Mucosa of descending colon (tissue), 3 donors: ENCODE measurements around the gene TMEM53. TPM values are rescaled to one million over a fixed set of nuclear protein-coding genes. Genes with fewer than 3 reads are reported as not detected.
"Not testable (repeated sequence)": the region's sequence is repeated elsewhere in the genome, so short reads cannot be mapped to it uniquely, and the experiment has no call there.

Source experiments
- ATAC-seq: fragments of 200-7000 bp; cut with Tn5 transposase; one replicate; pipeline ENCODE4 v1.9.1; 2020; ENCODE audit warnings: mild to moderate bottlenecking, moderate library complexity
- DNase-seq, 3 donors: peaks; one replicate each; pipeline ENCODE4 v3.0.0-alpha.2; 2020
- H3K36me3 ChIP-seq: fragments of 200-600 bp; one replicate; pipeline ENCODE4 v1.8.0; 2021; ENCODE audit warnings: low read depth, mild to moderate bottlenecking
- H3K4me1 ChIP-seq: fragments of 200-600 bp; one replicate; pipeline ENCODE4 v1.8.0; 2021; ENCODE audit warnings: low read depth, mild to moderate bottlenecking
- H3K4me3 ChIP-seq: fragments of 200-600 bp; one replicate; pipeline ENCODE4 v1.8.0; 2021; ENCODE audit warnings: mild to moderate bottlenecking
- H3K9me3 ChIP-seq: fragments of 200-600 bp; one replicate; pipeline ENCODE4 v1.8.0; 2021; ENCODE audit warnings: mild to moderate bottlenecking
- intact Hi-C, 2 donors: fragments of 100-400 bp; cut with DNase I in 1 of 2; cut with micrococcal nuclease in 1 of 2; formaldehyde crosslinking; loops; one replicate each; pipeline versions ENCODE4 v1.11.0 to v1.11.1; 2022; cut with DNase I, micrococcal nuclease
- total RNA-seq, 3 donors: library from RNA; stranded (reverse); fragmentation: NEBNext Ultra II Directional in 2 of 3; extraction: Animal tissue kit (Norgen Biotek cat#: 25700) in 2 of 3; gene quantifications; one replicate each; pipeline versions ENCODE4 v1.2.1 to v1.2.4, GENCODE V29; 2021 to 2023
- TF ChIP-seq, protein P1 (sequence below): fragments of 200-600 bp; IDR thresholded peaks from one replicate; pipeline ENCODE4 v1.8.0; 2022; ENCODE audit warnings: antibody characterized with exemption, mild to moderate bottlenecking
- donor health status: DM: no; HTN: no; CAD: no; lungs with moderate emphysema.
- donor health status: DM: no; HTN: no; CAD: no.
- donor health status: DM: no; HTN: yes; CAD: no.

TMEM53 gene
- total RNA-seq, 3 donors from 2014 or later, result 19.3 to 46.0 (median 36.6) TPM

- Histone ChIP-seq H3K4me3 (no peak overlapping the region), H3K9me3 (no peaks in the 10 kb centered on the region), H3K4me1 (no peaks in the 10 kb centered on the region), H3K36me3 (no peaks in the 10 kb centered on the region)
- intact Hi-C loops, result no loop called here
- ATAC-seq, result no peak
- TF ChIP-seq, protein P1, sequence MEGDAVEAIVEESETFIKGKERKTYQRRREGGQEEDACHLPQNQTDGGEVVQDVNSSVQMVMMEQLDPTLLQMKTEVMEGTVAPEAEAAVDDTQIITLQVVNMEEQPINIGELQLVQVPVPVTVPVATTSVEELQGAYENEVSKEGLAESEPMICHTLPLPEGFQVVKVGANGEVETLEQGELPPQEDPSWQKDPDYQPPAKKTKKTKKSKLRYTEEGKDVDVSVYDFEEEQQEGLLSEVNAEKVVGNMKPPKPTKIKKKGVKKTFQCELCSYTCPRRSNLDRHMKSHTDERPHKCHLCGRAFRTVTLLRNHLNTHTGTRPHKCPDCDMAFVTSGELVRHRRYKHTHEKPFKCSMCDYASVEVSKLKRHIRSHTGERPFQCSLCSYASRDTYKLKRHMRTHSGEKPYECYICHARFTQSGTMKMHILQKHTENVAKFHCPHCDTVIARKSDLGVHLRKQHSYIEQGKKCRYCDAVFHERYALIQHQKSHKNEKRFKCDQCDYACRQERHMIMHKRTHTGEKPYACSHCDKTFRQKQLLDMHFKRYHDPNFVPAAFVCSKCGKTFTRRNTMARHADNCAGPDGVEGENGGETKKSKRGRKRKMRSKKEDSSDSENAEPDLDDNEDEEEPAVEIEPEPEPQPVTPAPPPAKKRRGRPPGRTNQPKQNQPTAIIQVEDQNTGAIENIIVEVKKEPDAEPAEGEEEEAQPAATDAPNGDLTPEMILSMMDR, result no peak
- no peak for DNase-seq
Measured at GRCh38 chr1:44705470-44705869, 31.2 kb upstream of the TMEM53 start.

DNA sequence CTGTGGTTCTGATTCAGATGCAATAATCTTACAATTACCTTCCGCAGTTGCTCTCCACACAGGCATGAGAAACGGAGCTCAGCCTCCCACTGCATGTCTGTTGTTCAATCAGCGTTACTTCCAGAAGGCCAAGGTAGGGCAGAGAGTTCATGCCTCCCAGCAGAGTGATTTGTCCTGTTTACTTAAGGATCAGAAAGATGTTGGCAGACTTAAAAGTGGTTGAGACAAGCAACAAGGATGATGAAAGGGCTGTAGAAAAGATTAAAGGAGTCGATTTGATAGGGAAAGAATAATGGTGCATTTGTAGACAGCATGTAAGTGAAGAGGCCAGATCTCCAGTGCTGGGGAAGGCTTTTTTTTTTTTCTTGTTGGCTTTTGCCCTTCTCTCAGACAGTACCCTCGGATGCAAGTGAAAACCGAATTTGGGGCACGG lies 26.9 kb upstream of the TMEM53 start:
- DNase-seq (no peak), ATAC-seq (no peak)
- intact Hi-C loops, result no loop called here
- TF ChIP-seq, protein P1, result no peak
- no peaks in the 10 kb centered on the region for H3K9me3 ChIP-seq
- H3K4me3 ChIP-seq, result no peak overlapping the region
- H3K4me1 ChIP-seq, result no peaks in the 10 kb centered on the region
- H3K36me3 ChIP-seq, result no peaks in the 10 kb centered on the region

GRCh38 chr1:44700573-44700972 lies 26.3 kb upstream of the TMEM53 start:
- intact Hi-C loops, result no loop called here

GRCh38 chr1:44699375-44699774 lies 25.1 kb upstream of the TMEM53 start:
- H3K36me3 ChIP-seq, H3K4me3 ChIP-seq, DNase-seq, H3K9me3 ChIP-seq, ATAC-seq, H3K4me1 ChIP-seq, intact Hi-C loops: not testable (repeated sequence)

More at GRCh38 chr1:44700573-44700972, 26.3 kb upstream of the TMEM53 start:
- Histone ChIP-seq H3K4me3 (no peak overlapping the region), H3K9me3 (no peaks in the 10 kb centered on the region), H3K36me3 (no peaks in the 10 kb centered on the region), H3K4me1 (no peaks in the 10 kb centered on the region)
- TF ChIP-seq, protein P1, result no peak
- DNase-seq, result no peak
- ATAC-seq, result no peak

DNA sequence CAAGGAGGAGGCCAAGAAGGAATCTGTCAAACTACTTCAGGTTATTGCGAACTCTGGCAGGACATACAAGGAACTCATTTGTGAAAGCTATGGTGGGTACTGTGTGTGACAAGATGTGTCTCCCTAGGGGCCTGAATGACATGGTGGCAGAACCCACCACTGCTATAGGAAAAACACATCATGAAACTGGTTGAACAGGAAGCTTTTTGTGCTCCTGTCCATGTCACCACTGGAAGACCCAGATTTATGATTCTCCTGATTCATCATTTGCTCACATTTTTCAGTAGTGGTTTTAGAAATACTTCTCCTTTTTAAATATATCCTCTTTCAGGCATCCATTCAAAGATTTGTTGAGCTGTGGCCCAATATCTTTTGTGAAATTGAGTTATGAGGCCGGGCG lies 23.9 kb upstream of the TMEM53 start:
- Histone ChIP-seq H3K36me3 (no peaks in the 10 kb centered on the region), H3K9me3 (no peaks in the 10 kb centered on the region), H3K4me1 (no peaks in the 10 kb centered on the region), H3K4me3 (no peak overlapping the region)
- TF ChIP-seq, protein P1, result no peak
- DNase-seq, result no peak
- intact Hi-C loops, result no loop called here
- ATAC-seq, result no peak

- no peaks in the 10 kb centered on the region for H3K4me1 ChIP-seq
- no peak overlapping the region for H3K4me3 ChIP-seq
- H3K9me3 ChIP-seq, result no peaks in the 10 kb centered on the region
- ATAC-seq, result peak; percentile 69
- DNase-seq, result no peak
- TF ChIP-seq, protein P1, result no peak
- no peaks in the 10 kb centered on the region for H3K36me3 ChIP-seq
- intact Hi-C loops, result no loop called here
Measured at GRCh38 chr1:44696789-44697345, 22.6 kb upstream of the TMEM53 start.
